H1 (cell line): Measurements from ENCODE around the gene DND1. TPM values are rescaled to one million over a fixed set of nuclear protein-coding genes. Genes with fewer than 3 reads are reported as not detected.

ENCODE experiments used
- BCL11A ChIP-seq, 2 experiments: IDR thresholded peaks; one replicate each; pipeline ENCODE4 v1.6.1; 2011; ENCODE audit warnings: low read depth in 2 of 2, low read length in 2 of 2, mild to moderate bottlenecking in 2 of 2
- NANOG ChIP-seq: IDR thresholded peaks from 2 replicates; pipeline ENCODE4 v1.6.1; 2011; ENCODE audit warnings: low read length, low read depth, mild to moderate bottlenecking, inconsistent platforms; ENCODE audit not compliant: insufficient read depth, poor library complexity, severe bottlenecking
- RBBP5 ChIP-seq: IDR thresholded peaks from 2 replicates; pipeline ENCODE4 v1.7.1; 2012; ENCODE audit warnings: low read depth, mild to moderate bottlenecking, inconsistent platforms, low read length, moderate library complexity, borderline replicate concordance
- TAF7 ChIP-seq: optimal IDR thresholded peaks from 2 replicates; pipeline ENCODE3; 2011; ENCODE audit warnings: low read depth, mild to moderate bottlenecking, inconsistent platforms, low read length, moderate library complexity, borderline replicate concordance
- YY1 ChIP-seq: IDR thresholded peaks from 2 replicates; pipeline ENCODE4 v1.6.1; 2011; ENCODE audit warnings: low read depth, mild to moderate bottlenecking, low read length
- polyA plus RNA-seq, 7 experiments: library from polyadenylated mRNA; depleted of rRNA in 3 of 7; stranded (reverse) in 5 of 7; unstranded in 2 of 7; fragments of >200 nt in 5 of 7; fragments of 200-250 nt in 2 of 7; gene quantifications; 1 replicate in 5 of 7; 2 replicates in 1 of 7; 4 replicates in 1 of 7; pipeline versions ENCODE4 v1.2.1 to v1.2.3, GENCODE V29; 2011 to 2013; ENCODE audit warnings: missing spikeins in 2 of 7, mixed read lengths in 2 of 7
- total RNA-seq: library from RNA; stranded (reverse); fragmentation: NEBNext Ultra II Directional; extraction: Animal tissue kit (Norgen Biotek cat#: 25700); gene quantifications from 2 replicates; pipeline ENCODE4 v1.2.1, GENCODE V29; 2021

Gene DND1
- total and polyA plus RNA-seq, 2 of the 8 experiments (the other 6 are each of a cell fraction or from before 2014, with no cell fraction given): 0.41 to 2.1 TPM

DNA sequence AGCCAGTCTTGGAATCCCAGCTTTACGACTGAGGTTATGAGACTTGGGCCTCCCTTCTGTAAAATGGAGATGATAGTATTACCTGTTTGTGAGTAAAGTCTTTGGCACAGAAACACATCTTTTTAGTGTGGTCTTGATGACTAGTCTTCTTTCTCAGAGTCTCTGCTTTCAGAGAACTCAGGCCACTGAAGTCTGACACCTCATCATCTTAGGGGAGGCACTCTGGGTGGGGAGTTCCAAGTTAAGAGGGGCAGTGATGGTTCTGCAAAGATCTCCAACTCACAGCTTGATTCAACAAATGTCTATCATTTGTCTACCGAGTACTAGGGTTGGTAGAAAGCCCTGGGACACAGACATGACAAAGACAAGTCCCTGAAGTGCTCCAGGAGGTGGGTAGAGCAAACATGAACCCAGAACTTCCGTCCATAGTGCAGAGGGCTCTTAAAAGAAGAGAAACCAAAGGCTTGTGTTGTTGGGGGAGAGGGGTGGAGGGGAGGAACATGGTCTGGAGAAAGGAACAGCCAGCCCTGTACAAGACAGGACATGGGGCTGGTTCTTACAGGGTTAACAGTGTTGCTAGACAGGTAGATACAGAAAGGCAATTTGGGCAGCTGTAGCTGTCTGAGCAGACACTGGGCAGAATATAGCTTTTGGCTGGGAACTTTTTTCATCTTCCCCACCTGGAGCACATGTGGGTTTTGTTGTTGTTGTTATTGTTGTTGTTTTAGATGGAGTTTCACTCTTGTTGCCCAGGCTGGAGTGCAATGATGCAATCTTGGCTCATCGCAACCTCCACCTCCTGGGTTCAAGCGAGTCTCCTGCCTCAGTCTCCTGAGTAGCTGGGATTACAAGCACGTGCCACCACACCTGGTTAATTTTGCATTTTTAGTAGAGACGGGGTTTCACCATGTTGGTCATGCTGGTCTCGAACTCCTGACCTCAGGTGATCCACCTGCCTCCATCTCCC lies 37.8 kb downstream of the DND1 start (continued):
- TF ChIP-seq BCL11A (IDR thresholded peaks at IDR 0.05; ENCODE audit: low read depth in 2 of 2, low read length in 2 of 2) (no peak), TAF7 (no peak), RBBP5 (no peak), YY1 (no peak), NANOG (no peak)
